LHCN-M2 (cell line): Measurements from ENCODE around the gene CDK3. TPM values are rescaled to one million over a fixed set of nuclear protein-coding genes. Genes with fewer than 3 reads are reported as not detected.

ENCODE experiments used
- DNase-seq: peaks from one replicate; pipeline ENCODE4 v3.0.0-alpha.2; 2012; ENCODE audit warnings: low read depth
- total RNA-seq: library from RNA; depleted of rRNA; stranded (reverse); fragments of >200 nt; gene quantifications from 2 replicates; pipeline ENCODE4 v1.2.3, GENCODE V29; 2014

CDK3 gene
- total RNA-seq, 1 experiment from 2014 or later = 3.8 TPM

DNA sequence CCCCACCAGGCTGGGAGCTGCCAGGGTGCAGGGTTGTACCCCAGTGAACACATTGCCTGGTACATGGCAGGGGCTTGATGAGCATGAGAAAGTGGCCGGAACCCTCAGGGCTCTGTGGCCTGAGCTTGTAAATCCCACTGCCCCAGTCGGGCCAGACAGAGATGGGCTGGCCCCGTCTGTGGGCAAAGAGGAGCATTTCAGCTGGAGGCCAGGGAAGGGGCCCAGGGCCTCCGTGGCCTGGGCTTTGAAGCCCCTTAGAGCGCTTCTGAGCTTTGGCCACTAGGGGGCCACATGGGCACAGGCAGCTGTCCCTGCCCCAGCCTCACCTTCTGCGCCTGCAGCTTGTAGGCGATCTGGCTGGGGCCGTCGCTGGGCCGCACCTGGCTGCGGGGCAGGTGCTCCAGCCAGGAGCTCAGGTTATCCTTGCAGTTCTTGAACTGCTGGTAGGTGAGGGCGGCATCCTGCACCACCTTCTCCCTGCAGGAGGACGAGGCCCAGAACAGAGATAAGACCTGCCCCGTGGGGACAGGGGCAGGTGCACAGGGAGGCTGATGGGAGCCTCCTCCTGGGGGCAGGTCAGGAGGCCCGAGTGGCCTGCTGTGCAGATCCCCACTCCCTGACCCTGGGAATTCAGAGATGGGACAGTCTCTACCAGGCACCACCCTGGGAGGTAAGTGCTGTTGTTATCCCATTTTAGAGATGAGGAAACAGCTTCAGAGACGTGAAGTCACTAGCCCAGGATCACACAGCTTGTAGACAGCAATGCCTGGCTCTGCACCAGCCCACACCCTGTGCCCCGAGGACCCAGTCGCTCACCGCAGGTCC lies 13.7 kb downstream of the CDK3 start:
- DNase-seq = peak; percentile 38

DNA sequence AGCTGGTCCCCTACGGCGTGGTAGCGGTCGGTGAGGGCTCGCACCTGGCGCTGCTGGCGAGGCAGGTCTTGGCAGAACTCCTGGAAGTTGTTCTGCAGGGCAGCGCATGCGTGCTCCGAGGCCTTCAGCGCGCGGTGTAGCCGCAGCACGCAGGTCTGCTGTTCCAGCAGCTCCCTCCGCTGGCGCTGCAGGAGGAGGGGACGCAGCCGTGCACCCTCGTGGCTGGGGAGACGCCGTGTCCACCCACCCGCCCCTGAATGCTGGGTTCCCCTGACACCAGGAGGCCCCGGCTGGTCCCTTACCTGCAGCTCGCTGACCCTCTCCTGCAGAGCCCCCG lies 14.2 kb downstream of the CDK3 start:
- no peak for DNase-seq

DNA sequence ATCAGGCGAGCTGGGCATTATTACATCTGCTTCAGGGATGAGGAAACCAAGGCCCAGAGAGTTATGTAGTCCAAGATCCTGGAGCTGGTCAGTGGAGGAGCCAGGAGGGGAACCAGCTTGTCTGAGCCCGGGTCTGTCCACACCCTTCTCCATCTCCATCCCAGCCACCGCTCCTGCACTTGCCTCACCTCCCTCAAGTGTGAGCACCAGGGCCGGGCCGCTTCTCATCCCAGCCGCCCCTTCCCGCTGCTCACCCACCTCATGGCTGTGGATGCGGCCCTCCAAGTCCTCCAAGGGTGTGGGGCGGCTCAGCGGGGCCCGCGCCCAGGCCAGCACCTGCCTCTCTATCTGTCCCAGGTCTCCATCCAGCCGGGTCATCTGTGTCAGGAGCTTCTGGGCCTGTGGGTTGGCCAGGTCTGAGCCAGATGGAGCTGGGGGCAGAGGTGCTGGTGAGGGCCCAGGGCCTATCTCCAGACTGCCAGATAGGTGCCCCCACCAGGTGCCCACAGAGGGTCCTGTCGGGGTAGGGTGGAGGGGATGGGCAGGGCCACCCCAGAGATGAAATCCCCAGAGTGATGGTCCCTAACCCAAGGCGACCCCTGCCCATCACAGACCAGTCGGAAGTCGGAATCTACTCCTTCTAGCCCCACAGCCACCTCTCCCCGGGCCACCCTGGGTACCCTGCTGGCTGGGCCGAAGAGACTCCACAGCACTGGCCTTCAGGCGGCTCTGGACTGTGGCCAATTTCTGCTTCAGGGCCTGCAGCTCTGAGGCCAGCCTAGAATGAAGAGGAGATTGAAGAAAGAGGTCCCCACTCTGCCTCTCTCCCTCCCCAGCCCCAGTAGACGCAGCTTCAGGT lies 17.1 kb downstream of the CDK3 start:
- DNase-seq = no peak

DNA sequence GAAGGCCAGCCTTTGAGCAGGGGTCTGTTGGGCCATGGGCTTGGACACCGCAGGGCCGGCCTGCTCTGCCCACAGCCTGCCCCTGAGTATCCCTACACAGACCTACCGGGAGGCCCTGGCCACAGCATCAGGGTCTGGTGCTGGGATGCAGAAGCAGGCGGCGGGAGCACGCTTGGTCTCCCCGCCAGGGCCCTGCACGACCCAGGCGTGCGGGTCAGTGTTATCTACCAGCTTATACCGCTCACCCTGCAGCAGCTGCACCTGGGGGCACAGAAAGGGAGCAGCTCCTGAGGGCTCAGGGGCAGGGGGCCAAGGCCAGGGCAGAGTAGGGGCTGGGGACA lies 17.7 kb downstream of the CDK3 start:
- no peak for DNase-seq

DNA sequence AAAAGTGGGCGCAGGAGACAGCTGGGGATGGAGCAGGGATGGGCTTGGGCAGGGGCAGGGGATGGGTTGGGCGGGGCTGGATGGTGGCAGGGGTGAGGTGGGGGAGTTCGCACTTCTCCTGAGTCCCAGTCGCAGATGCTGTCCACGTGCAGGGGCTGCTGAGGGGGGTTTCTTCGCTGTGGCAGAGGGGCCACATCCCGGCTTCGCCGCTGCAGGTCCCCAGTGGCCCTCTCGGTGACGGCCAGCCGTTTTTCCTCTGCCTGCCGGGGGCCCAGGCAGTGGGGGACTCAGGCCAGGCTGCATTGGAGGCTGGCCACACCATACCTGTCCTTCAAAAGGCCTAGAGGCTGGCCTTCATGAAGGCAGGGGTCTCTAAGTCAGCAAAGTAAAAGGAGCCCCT lies 18.1 kb downstream of the CDK3 start:
- no peak for DNase-seq

DNA sequence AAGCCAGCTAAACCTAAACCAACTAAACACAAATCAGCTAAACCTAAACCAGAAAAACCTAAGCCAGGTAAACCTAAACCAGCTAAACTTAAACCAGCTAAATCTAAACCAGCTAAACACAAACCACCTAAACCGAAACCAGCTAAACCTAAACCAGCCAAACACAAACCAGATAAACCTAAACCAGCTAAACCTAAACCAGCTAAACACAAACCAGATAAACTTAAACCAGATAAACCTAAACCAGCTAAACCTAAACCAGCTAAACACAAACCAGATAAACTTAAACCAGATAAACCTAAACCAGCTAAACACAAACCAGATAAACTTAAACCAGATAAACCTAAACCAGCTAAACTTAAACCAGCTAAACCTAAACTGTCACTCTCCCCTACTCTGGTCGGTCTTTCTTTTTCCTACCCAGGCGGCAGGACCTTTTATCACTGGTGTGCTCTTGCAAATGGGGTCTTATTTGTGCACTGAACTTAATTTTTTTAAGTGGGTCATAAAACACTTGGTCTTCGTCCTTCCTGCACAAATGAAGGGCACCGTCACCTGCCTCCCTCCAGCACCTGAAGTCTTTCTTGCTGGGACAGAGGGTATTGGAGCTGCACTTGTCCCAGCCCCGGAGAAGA lies 19.3 kb downstream of the CDK3 start:
- no peak for DNase-seq

DNA sequence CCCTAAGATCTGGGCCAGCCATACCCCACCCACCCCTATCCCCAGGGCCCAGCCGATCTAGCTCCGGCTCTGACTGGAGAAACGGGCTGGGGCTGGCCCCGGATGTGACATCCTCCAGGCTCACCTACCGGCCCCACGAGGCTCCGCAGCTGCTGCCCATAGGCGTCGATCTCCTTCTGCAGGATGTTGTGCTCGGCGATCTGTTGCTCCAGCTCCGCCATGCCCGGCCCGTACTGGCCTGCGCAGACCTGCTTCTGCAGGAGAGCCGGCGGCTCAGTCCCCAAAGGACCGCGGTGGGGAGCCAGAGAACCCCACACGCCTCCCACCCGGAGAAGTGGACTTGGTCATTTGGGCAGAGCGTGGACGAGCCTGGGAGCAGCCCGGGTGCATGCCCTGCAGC lies 21.6 kb downstream of the CDK3 start:
- no peak for DNase-seq

DNA sequence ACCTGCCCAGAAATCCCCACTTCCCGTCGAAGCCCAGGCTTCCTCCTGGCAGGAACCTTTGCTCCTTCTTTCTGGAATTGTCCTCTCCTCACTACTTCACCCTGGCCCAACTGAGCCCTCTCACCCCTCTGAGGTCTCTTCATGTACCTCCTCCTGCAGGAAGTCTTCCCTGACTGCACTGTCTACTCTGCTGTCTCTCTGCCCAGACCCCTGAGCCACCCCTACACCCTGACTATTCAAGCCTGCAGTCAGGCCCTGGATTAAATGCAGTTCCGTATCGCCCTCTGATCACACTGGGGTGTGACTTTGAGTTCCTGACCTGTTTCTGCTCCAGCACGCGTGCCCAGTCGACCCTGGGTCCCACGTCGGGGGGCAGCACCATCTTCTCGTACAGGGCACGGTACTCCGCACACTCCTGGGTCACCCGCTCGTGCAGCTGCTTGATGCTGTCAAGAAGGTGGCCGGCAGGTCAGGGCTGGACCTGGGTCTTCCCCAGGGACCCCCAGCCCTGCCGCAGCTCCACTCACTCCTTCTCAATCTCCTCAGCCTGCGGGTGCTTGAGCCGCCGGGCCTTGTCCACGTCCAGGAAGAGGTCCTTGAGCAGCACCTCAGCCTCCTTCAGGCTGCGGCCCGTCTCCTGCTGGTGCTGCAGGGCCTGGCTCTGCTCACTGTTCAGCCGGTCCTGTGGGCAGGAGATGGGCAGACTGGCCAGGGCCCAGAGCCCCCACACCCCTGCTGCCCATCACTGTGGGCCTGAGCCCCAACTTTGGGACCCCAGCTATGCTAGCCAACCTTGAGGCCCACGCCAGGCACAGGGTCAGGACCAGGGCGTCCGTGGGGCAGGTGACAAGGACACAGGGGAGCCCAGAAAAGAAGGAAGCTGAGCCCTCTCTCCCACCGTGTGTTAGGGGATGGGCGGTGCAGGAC lies 22.6 kb downstream of the CDK3 start:
- DNase-seq = no peak

DNA sequence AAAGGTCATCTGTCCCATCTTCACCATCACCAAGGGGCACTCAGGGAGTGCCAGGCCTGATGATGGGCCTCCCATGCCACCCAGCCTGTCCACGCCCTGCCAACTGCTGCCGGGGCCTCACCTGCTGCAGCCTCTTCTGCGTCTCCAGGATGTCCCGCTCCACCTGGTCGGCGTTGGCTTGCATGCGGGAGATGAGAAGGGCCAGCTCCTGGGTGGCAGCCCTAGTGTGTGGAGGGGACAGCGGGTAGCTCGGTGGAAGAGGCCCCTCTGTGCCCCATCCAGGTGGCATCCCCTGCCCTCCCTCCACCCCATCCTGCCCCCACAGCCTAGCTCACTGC lies 23.2 kb downstream of the CDK3 start:
- DNase-seq = no peak

DNA sequence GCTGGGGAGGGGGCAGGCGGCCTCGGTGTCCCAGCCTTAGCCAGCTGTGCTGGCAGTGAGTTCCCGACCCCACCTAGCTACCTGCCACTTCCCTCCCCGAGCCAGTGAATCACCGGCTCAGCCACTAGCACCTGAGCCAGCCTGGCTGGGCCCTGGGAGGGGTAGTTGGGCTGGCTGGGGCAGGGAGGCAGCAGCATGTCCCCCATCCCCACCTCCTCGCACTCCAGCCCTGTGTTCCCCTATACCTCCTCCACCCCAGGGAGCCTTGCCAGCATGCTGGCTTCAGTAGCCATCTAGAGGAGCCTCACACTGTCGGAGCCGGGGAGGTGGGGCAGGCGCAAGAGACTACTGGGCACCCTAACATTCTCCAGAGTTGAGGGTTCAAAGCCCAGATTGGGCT lies 23.7 kb downstream of the CDK3 start:
- DNase-seq = no peak

DNA sequence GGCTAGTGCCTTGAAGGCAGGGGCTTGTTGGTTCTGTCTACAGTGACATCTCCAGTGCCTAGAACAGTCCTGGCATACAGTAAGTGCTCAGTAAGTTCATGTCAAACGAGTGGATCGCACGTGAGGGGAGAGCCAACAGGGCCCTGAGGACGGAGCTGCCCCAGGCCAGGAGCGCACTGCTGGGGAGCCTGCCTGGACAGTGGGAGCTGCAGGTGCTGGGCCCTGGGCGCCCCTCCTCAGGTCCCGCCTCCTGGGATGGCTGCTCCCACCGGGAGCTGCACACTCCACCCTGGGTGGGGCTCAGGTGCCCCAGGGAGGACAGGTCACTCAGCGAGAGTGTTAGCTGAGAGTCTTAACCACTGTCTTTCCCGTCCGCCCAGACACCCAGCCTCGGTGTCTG lies 24.6 kb downstream of the CDK3 start:
- DNase-seq = no peak

DNA sequence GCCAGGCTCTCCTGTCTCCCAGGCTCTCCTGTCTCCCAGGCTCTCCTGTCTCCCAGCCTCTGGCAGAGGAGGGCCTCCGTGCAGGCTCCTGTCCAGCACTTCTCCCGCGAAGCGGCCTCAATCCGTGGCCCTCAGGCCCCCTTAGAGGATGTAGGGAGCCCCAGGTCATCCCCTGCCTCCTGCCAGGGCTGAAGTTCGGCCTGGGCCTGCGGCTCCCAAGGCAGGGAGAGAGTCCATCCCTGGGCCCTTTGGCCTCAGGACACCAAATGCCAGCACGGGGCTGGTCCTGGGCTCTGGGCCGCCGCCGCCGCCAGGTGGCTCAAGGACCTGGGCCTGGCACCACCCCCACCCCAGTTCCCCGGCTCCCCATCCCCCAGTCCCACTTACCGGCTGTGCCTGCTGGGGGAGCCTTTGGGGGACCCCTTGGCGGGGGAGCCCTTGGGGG lies 26.1 kb downstream of the CDK3 start:
- no peak for DNase-seq

DNA sequence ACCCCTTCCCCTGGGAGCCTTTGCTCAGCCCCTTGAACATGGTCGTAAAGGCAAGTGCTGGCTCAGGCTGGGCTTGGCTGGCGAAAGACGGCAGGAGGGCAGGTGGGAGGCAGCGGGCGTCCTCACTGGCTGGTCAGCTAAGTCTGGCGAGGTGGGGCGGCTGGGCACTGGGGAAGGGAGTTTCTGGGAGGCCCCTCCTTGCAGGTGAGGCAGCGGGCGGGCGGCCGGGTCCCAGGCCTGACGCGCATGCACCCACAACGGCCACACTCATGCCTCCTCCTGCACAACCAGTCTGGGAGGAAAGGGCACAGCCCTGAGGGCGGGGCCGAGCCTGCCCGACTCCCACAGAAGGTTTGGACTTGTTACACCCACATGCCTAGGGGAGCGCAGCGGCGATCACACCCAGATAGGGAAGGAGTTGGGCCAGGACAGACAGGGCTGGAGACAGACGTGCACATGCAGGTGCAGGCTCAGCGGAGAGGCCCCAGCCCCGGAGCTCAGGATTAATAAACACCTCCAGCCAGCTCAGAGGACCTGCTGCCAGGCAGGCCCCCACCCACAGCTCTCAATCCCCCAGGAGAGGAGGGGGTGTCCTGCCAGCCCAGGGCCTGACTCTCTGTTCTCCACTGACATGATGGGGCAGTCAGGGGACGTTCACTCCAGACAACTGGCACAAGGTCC lies 26.6 kb downstream of the CDK3 start, which contains the start of gene EVPL:
Gene EVPL (minus strand): TSS at position 148 of the 681 bp plus-strand sequence. CDS start 108 bp downstream, at position 40.
- DNase-seq = no peak

DNA sequence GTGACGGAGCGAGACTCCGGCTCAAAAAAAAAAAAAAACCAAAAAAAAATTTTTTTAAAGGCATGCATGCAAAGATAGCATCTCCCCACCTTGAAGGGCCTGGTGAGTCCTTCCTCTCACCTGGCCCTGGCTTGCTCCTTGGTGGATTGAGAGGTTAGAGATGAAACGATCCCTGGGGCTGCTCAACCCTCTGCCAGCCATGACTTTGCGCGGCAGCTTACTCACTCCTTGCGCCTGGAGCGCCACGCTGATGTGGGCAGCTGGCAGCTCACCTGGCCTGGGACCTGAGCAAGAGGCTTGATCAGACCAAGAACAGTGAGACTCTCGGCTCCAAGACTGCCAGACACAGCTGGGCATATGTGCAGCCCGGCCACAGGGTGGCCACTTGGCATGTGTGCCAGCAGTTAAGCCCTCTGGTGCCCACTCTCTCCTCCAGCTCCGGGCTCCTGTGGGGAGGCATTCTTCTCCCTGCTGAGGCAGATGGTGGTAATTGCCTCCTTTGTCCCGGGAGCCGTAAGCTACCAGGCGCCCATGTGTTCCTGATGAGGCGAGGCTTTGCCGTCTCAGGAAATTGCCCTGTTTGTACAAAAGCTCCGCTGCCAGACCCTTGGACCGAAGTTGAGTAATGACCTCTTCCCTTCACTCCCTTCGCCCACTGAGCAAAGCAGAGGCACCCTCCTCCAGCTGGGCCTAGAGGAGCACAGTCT lies 31.6 kb downstream of the CDK3 start:
- no peak for DNase-seq

DNA sequence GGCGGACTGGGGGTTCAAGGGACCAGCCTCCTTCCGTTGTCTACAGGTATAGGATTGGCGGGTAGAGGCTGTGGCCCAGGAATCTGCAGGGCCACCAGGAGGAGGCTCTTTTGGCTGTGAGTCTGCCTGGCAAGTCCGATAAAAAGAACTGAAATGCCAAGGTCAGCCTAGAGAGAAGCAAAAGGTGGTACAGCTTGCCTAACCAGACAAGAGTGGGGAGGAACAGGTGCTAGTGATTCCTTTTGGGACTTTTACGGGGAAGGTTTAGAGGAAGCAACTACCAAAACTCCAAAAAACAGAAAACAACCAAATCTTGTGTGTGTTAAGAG lies 32.1 kb downstream of the CDK3 start:
- no peak for DNase-seq

DNA sequence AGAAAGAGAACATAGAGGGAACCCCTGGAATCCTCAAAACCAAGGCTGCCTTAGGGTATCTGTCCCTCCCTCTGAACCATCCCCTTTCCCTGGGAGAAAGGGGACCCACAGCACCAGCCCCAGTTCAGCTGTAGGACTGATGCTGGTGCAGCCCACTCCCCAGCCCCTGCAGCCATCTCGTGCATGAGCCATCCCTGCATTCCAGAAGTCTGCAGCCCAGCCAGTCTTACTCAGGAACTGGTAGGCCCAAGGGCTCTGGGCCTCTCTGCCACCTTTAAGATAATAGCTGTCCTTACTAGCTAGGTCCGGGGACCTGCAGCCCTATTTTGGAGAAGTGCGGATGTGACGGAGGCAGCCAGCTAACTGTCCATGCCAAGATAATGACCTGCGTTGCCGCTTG lies 32.5 kb downstream of the CDK3 start:
- no peak for DNase-seq

DNA sequence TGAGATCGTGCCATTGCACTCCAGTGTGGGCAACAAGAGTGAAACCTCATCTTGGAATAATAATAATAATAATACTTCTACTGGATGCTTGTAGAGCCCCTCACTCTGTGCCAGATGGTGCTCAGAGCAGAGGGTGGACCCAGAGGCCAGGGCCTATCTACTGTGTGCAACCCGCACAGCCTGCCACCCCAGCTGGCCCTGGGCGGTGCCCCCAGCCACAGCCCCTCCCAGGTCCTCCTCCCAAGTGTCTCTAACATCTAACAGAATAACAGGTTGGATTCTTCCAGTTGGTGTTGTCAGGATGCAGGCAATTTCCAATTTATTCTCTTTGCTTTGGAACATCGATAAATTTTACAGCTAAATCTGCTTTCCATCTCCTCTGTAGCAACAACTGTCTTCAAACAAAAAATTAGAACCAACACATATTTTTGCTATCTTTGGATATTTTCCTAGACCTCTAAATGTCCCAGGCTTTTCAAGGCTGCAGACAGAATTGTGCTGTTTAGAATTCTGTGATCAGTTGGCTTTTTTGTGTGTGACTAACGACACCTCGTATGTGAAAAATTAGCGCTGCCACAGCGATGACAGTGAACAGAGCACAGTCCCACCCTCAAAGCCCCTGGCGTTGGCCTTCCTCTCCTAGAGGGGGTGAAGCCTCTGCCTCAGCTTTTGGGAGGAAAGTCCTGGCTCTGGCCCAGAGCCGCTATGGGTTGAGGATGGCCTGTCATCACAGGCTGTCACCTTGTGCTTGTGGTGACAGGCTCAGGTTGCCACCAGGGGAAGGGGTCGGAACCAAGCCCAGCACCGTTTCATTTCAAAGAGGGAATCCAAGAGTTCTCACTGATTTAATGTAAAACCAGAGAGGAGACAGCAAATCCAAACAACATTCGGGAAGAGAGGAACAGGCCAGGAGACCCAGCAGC lies 34.0 kb downstream of the CDK3 start:
- DNase-seq = no peak

DNA sequence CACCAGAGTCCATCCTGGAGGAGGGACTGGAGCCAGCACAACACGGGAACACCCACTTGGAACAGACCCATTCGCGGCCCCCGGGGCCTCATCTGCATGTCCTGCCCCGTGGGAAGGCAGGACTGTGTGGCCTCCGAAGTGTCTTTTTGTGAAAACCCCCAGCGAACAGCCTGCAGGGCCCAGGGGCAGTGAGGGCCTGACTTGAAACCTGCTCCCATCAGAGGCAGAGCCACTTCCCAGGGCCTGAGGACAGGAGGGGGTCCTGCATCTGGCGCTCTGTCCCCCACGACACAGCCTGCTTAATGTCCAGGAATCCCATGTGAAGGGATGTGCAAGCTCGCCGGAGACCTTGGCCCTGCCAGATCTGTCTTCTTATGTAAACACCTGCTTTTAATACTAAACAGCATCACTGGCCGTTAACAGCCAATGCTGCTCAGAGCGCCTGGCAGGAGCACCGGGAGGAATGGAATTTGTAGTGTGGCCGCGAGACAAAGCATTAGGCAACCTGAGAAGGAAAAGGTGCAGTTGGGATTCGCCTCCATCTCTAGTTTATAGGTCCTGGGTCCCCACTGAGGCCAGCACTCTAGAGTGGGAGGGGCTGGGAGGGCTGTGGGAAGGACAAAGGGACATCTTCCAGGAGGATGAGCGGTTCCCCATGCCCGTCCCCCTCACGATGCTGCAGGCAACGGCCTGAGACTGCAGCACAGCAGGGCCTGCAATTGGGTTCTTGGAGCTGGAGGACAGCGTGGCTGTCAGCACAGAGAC lies 36.0 kb downstream of the CDK3 start:
- no peak for DNase-seq

DNA sequence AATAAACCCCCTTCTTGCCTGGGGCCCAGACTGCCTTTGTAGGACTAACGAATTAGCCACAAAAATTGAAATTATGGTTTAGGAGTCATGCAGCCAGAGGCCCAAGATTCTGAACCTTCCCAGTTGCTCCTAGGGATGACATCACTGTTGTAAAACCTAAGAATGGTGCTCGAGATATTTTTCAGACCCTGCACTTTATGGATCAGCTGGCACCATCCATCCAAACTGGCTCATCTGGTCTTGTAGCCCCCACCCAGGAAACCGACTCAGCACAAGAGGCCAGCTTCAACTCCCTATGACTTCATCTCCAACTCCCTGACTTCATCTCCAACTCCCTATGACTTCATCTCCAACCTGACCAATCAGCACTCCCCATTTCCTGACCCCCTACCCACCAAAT lies 37.4 kb downstream of the CDK3 start:
- peak; percentile 25 for DNase-seq
